Measurements from ENCODE around the gene SH2D6.

The SH2D6 gene

GRCh38 chr2:85421260-85422071 lies 3.0 kb downstream of the SH2D6 start:
- DNase-seq (ENCODE audit: low read depth in 2 of 2): no peak

GRCh38 chr2:85422072-85422457 lies 3.6 kb downstream of the SH2D6 start:
- DNase-seq (ENCODE audit: low read depth in 2 of 2): no peak

GRCh38 chr2:85423525-85423924 lies 5.0 kb downstream of the SH2D6 start:
- DNase-seq (ENCODE audit: low read depth in 2 of 2): no peak

GRCh38 chr2:85425588-85425987 lies 7.1 kb downstream of the SH2D6 start:
- no peak for DNase-seq (ENCODE audit: low read depth in 2 of 2)

GRCh38 chr2:85427300-85427835 lies 8.9 kb downstream of the SH2D6 start:
- no peak for DNase-seq (ENCODE audit: low read depth in 2 of 2)

GRCh38 chr2:85428343-85428881 lies 9.9 kb downstream of the SH2D6 start:
- no peak for DNase-seq (ENCODE audit: low read depth in 2 of 2)

GRCh38 chr2:85429213-85429923 lies 10.9 kb downstream of the SH2D6 start:
- no peak for DNase-seq (ENCODE audit: low read depth in 2 of 2)

- DNase-seq (ENCODE audit: low read depth in 2 of 2): no peak
Observed at GRCh38 chr2:85429924-85430289, 11.4 kb downstream of the SH2D6 start.

GRCh38 chr2:85430752-85431569 lies 12.4 kb downstream of the SH2D6 start:
- no peak for DNase-seq (ENCODE audit: low read depth in 2 of 2)

- DNase-seq (ENCODE audit: low read depth in 2 of 2): no peak
Observed at GRCh38 chr2:85431570-85432205, 13.2 kb downstream of the SH2D6 start.

- DNase-seq (ENCODE audit: low read depth in 2 of 2): no peak
Observed at GRCh38 chr2:85433511-85434089, 15.1 kb downstream of the SH2D6 start.

- no peak for DNase-seq (ENCODE audit: low read depth in 2 of 2)
Observed at GRCh38 chr2:85434696-85435095, 16.2 kb downstream of the SH2D6 start.

- no peak for DNase-seq (ENCODE audit: low read depth in 2 of 2)
Observed at GRCh38 chr2:85435220-85435958, 16.9 kb downstream of the SH2D6 start.

GRCh38 chr2:85435981-85436835 lies 17.7 kb downstream of the SH2D6 start:
- DNase-seq (ENCODE audit: low read depth in 2 of 2): no peak

GRCh38 chr2:85436836-85437487 lies 18.4 kb downstream of the SH2D6 start:
- no peak for DNase-seq (ENCODE audit: low read depth in 2 of 2)

- DNase-seq (ENCODE audit: low read depth in 2 of 2): peak; percentile 39 to 56
Observed at GRCh38 chr2:85437488-85438200, 19.1 kb downstream of the SH2D6 start.

- no peak for DNase-seq (ENCODE audit: low read depth in 2 of 2)
Observed at GRCh38 chr2:85438201-85439024, 19.9 kb downstream of the SH2D6 start.
